Measurements from ENCODE around the gene MRPL36. TPM values are rescaled to one million over a fixed set of nuclear protein-coding genes. Genes with fewer than 3 reads are reported as not detected.

Gene MRPL36
- total and polyA plus RNA-seq, 9 of the 15 experiments (the other 6 are each of a cell fraction or from before 2014, with no cell fraction given): 78.3 to 557 (median 124) TPM

DNA sequence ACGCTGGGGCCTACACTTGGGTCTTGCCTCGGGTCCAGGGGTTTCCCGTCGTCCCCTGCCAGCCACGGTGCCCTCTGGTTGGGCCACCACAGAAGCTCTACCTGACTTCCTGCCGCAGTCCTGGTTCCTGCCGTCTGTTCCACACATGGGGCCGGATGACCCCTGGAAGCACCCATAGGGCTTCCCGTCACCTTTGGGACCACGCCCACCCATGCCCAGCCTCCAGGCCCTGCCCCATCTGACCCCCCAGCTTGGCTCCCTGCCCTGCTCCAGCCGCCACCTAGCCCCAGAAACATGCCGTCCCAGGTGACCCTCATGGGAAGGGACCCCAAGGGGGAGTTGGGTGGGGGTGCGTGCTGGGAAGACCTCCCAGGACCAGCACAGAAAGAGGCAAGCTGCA is 13.7 kb downstream of the MRPL36 start:
- no TSS peak for BruUV-seq (replicated peaks)
- intact Hi-C loops (cut with micrococcal nuclease) (no loop called here), in situ Hi-C loops (cut with MboI) (no loop called here)
- FAIRE-seq (no peak), DNase-seq (ENCODE audit: extremely low read depth in 1 of 4, low spot score in 3 of 4) (no peak), ATAC-seq (no peak)
- Histone ChIP-seq H3K9me1 (ENCODE audit: control insufficient read depth, insufficient read depth, low read length) (no peaks in the 10 kb centered on the region), H3K9me3 (replicated peaks; ENCODE audit: control insufficient read depth, insufficient read depth, low read depth, low read length) (no peaks in the 10 kb centered on the region), H3K27me3 (ENCODE audit: control insufficient read depth in 2 of 2, insufficient read depth in 2 of 2, low read length in 2 of 2) (peaks cover 74 to 86% of the 10 kb centered on the region in 2 experiments), H3K36me3 (ENCODE audit: control insufficient read depth, insufficient read depth, low read length) (no peaks in the 10 kb centered on the region), H4K20me1 (replicated peaks; ENCODE audit: control insufficient read depth, insufficient read depth, low read length) (peaks cover 3% of the 10 kb centered on the region), H3K4me3 (no peak overlapping the region), H3K4me1 (replicated peaks in 1 of 2; ENCODE audit: control insufficient read depth in 2 of 2, insufficient read depth in 2 of 2, low read length in 2 of 2) (peaks cover 0 to 9% of the 10 kb centered on the region in 2 experiments; a peak in 3 of 5 replicates), H3K4me2 (ENCODE audit: insufficient read depth, low read length) (no peak overlapping the region), H3K27ac (ENCODE audit: extremely low read depth, low read depth, low read length) (no peak overlapping the region), H2AFZ (ENCODE audit: low read depth, low read length) (no peak overlapping the region), H3K9ac (ENCODE audit: insufficient read depth in 1 of 2, low read depth in 2 of 2, low read length in 2 of 2) (no peak overlapping the region), H3K79me2 (ENCODE audit: control insufficient read depth, insufficient read depth, low read length) (no peaks in the 10 kb centered on the region)
- POLR2A ChIA-PET: interaction anchor here (0.5 to 1.4 kb wide), 2 partner anchors 9 to 1818 kb away, joined by 3 to 5 read pairs; no protein-coding TSS in a partner anchor
- CTCF ChIA-PET (ENCODE audit: low intra/inter-chr PET ratio): no interaction called here
- no peak for TF ChIP-seq HEY1 (CRISPR knock-in tag; IDR thresholded peaks at IDR 0.05; ENCODE audit: borderline replicate concordance)
- TF ChIP-seq ERF (CRISPR knock-in tag; IDR thresholded peaks at IDR 0.05): no peak
- no peak for TF ChIP-seq NR2C1 (IDR thresholded peaks at IDR 0.05)
- no peak for TF ChIP-seq NR2C1 (tag; IDR thresholded peaks at IDR 0.05)
- TF ChIP-seq KDM2B (CRISPR knock-in tag; IDR thresholded peaks at IDR 0.05): no peak
- no peak for TF ChIP-seq TBL1XR1 (IDR thresholded peaks at IDR 0.05; ENCODE audit: low read length in 2 of 2)
- TF ChIP-seq, protein P1, sequence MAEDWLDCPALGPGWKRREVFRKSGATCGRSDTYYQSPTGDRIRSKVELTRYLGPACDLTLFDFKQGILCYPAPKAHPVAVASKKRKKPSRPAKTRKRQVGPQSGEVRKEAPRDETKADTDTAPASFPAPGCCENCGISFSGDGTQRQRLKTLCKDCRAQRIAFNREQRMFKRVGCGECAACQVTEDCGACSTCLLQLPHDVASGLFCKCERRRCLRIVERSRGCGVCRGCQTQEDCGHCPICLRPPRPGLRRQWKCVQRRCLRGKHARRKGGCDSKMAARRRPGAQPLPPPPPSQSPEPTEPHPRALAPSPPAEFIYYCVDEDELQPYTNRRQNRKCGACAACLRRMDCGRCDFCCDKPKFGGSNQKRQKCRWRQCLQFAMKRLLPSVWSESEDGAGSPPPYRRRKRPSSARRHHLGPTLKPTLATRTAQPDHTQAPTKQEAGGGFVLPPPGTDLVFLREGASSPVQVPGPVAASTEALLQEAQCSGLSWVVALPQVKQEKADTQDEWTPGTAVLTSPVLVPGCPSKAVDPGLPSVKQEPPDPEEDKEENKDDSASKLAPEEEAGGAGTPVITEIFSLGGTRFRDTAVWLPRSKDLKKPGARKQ (CRISPR knock-in tag; IDR thresholded peaks at IDR 0.05): no peak
- no peak for TF ChIP-seq ZNF780A (CRISPR knock-in tag; IDR thresholded peaks at IDR 0.05)
- no peak for TF ChIP-seq ZFP30 (CRISPR knock-in tag; IDR thresholded peaks at IDR 0.05; ENCODE audit: borderline replicate concordance)
- 6% methylated on average over 12 of the region's 13 CpGs for WGBS (ENCODE audit: insufficient coverage, low coverage, missing lambda C conversion rate)

Data from K562 (cell line).